WTC11 (cell line): Measurements from ENCODE around the gene PHAX. TPM values are rescaled to one million over a fixed set of nuclear protein-coding genes. Genes with fewer than 3 reads are reported as not detected.

ENCODE experiments used
- ATAC-seq: fragments of 200-7000 bp; cut with Tn5 transposase; 2 replicates; pipeline ENCODE4 v1.10.0; 2021; ENCODE audit warnings: mild to moderate bottlenecking, moderate library complexity
- CTCF ChIA-PET: fragments of 300-600 bp; sonication (Branson Sonifier 250); formaldehyde crosslinking; loops from one replicate; lab custom pipeline; 2021; ENCODE audit warnings: antibody characterized with exemption; lab: Charles Lee
- POLR2A ChIA-PET: fragments of 350-600 bp; sonication (Branson Sonifier 250); formaldehyde crosslinking; loops from one replicate; lab custom pipeline; 2021; ENCODE audit warnings: antibody characterized with exemption; lab: Charles Lee
- DNase-seq: peaks from one replicate; pipeline ENCODE4 v3.0.0; 2021; ENCODE audit warnings: low spot score
- H3K27ac Mint-ChIP-seq: 2 replicates; pipeline ENCODE4 v1.8.0; 2021; ENCODE audit warnings: mixed read lengths
- H3K27me3 Mint-ChIP-seq: 2 replicates; pipeline ENCODE4 v1.8.0; 2021; ENCODE audit warnings: low read depth, mild to moderate bottlenecking, moderate library complexity, mixed read lengths
- H3K36me3 Mint-ChIP-seq: 2 replicates; pipeline ENCODE4 v1.8.0; 2021; ENCODE audit warnings: mixed read lengths
- H3K4me1 Mint-ChIP-seq: 2 replicates; pipeline ENCODE4 v1.8.0; 2022; ENCODE audit warnings: mixed read lengths
- H3K4me3 Mint-ChIP-seq: 2 replicates; pipeline ENCODE4 v1.8.0; 2021; ENCODE audit warnings: mild to moderate bottlenecking, moderate library complexity, mixed read lengths
- H3K9me3 Mint-ChIP-seq: 2 replicates; pipeline ENCODE4 v1.8.0; 2021; ENCODE audit warnings: mixed read lengths
- E2F4 ChIP-seq: sonication (generic); formaldehyde crosslinking; IDR thresholded peaks from 2 replicates; pipeline ENCODE4 v1.8.1; 2022; ENCODE audit warnings: low read depth, mild to moderate bottlenecking, moderate library complexity, missing genetic modification reagents, borderline replicate concordance
- ESRRA ChIP-seq: sonication (generic); formaldehyde crosslinking; IDR thresholded peaks from 2 replicates; pipeline ENCODE4 v1.8.1; 2022; ENCODE audit warnings: mild to moderate bottlenecking, missing genetic modification reagents, borderline replicate concordance
- FOXP1 ChIP-seq: sonication (generic); formaldehyde crosslinking; IDR thresholded peaks from 2 replicates; pipeline ENCODE4 v1.8.0; 2022; ENCODE audit warnings: missing genetic modification reagents, mild to moderate bottlenecking, moderate library complexity, borderline replicate concordance
- HMGXB4 ChIP-seq: sonication (generic); formaldehyde crosslinking; IDR thresholded peaks from 2 replicates; pipeline ENCODE4 v1.8.1; 2023; ENCODE audit warnings: mild to moderate bottlenecking, moderate library complexity, missing genetic modification reagents
- NFYB ChIP-seq: sonication (generic); formaldehyde crosslinking; conservative IDR thresholded peaks from 2 replicates; pipeline ENCODE4 v1.8.0; 2022; ENCODE audit warnings: low read depth, missing genetic modification reagents
- NR1H2 ChIP-seq: sonication (generic); formaldehyde crosslinking; IDR thresholded peaks from 2 replicates; pipeline ENCODE4 v1.9.0; 2021; ENCODE audit warnings: mild to moderate bottlenecking, moderate library complexity, missing genetic modification reagents
- PREB ChIP-seq: sonication (generic); formaldehyde crosslinking; IDR thresholded peaks from 2 replicates; pipeline ENCODE4 v1.8.1; 2022; ENCODE audit warnings: mild to moderate bottlenecking, missing genetic modification reagents, moderate library complexity, borderline replicate concordance
- RELA ChIP-seq: sonication (generic); formaldehyde crosslinking; IDR thresholded peaks from 2 replicates; pipeline ENCODE4 v1.8.1; 2022; ENCODE audit warnings: missing genetic modification reagents, mild to moderate bottlenecking, borderline replicate concordance
- SMAD4 ChIP-seq: sonication (generic); formaldehyde crosslinking; IDR thresholded peaks from 2 replicates; pipeline ENCODE4 v1.8.0; 2022; ENCODE audit warnings: mild to moderate bottlenecking, missing genetic modification reagents
- STAT6 ChIP-seq: sonication (generic); formaldehyde crosslinking; conservative IDR thresholded peaks from 2 replicates; pipeline ENCODE4 v1.8.1; 2023; ENCODE audit warnings: mild to moderate bottlenecking, low read depth, missing genetic modification reagents, moderate library complexity
- TEAD1 ChIP-seq: sonication (generic); formaldehyde crosslinking; IDR thresholded peaks from 2 replicates; pipeline ENCODE4 v1.8.0; 2022; ENCODE audit warnings: mild to moderate bottlenecking, missing genetic modification reagents
- ZNF219 ChIP-seq: sonication (generic); formaldehyde crosslinking; IDR thresholded peaks from 2 replicates; pipeline ENCODE4 v1.8.0; 2023; ENCODE audit warnings: missing genetic modification reagents, mild to moderate bottlenecking, borderline replicate concordance
- ZNF416 ChIP-seq: fragments of 250-450 bp; sonication (Bioruptor Pico); IDR thresholded peaks from 2 replicates; pipeline ENCODE4 v1.9.0; 2021; ENCODE audit warnings: mild to moderate bottlenecking, inconsistent platforms
- ZNF532 ChIP-seq: fragments of 250-450 bp; sonication (Bioruptor Pico); IDR thresholded peaks from 2 replicates; pipeline ENCODE4 v1.9.0; 2021; ENCODE audit warnings: mild to moderate bottlenecking, borderline replicate concordance
- ZSCAN18 ChIP-seq: fragments of 250-450 bp; sonication (Bioruptor Pico); IDR thresholded peaks from 2 replicates; pipeline ENCODE4 v2.1.2; 2022; ENCODE audit warnings: mild to moderate bottlenecking, moderate library complexity
- total RNA-seq: library from RNA; stranded (reverse); gene quantifications from 3 replicates; pipeline ENCODE4 v1.2.3, GENCODE V29; 2021

PHAX gene
- total RNA-seq, 1 experiment from 2014 or later = 58.2 TPM

GRCh38 chr5:126568206-126568755 is 32.5 kb upstream of the PHAX start:
- CTCF ChIA-PET = interaction anchor here (0.6 kb wide), 1 partner anchor 27 kb away, joined by 4 read pairs; the partner anchor contains the start of gene ALDH7A1
- Mint-ChIP-seq H3K9me3 (no peaks in the 10 kb centered on the region), H3K27me3 (no peaks in the 10 kb centered on the region), H3K36me3 (peaks cover 61% of the 10 kb centered on the region), H3K4me3 (peak overlapping the region; percentile 5), H3K4me1 (peaks cover 42% of the 10 kb centered on the region), H3K27ac (peak overlapping the region; percentile 96)
- peak; percentile 84 for ATAC-seq
- POLR2A ChIA-PET = no interaction called here
- DNase-seq = no peak
- no peak for TF ChIP-seq ESRRA
- no peak for TF ChIP-seq STAT6
- no peak for TF ChIP-seq TEAD1 (CRISPR knock-in tag)
- TF ChIP-seq FOXP1 = no peak
- TF ChIP-seq ZSCAN18 (CRISPR knock-in tag) = no peak

- POLR2A ChIA-PET = interaction anchor here (0.6 kb wide), 1 partner anchor 19 kb away, joined by 4 read pairs; no protein-coding TSS in a partner anchor
- Mint-ChIP-seq H3K27ac (peak overlapping the region; percentile 27; the same call in 1 of the 2 replicates), H3K9me3 (no peaks in the 10 kb centered on the region), H3K36me3 (peaks cover 64% of the 10 kb centered on the region)
- TF ChIP-seq HMGXB4 (CRISPR knock-in tag) (no peak), ZNF416 (CRISPR knock-in tag) (no peak), ZNF219 (CRISPR knock-in tag) (no peak), SMAD4 (CRISPR knock-in tag) (no peak), PREB (no peak), RELA (CRISPR knock-in tag) (no peak), E2F4 (CRISPR knock-in tag) (no peak)
- TF ChIP-seq, all 79 proteins: peak for 0
- CTCF ChIA-PET = no interaction called here
- no peaks in the 10 kb centered on the region for H3K4me1 Mint-ChIP-seq
- ATAC-seq = no peak
- no peaks in the 10 kb centered on the region for H3K27me3 Mint-ChIP-seq
- DNase-seq = no peak
- no peak overlapping the region for H3K4me3 Mint-ChIP-seq
Observed at GRCh38 chr5:126575644-126576043, 25.1 kb upstream of the PHAX start.

GRCh38 chr5:126576974-126577373 is 23.8 kb upstream of the PHAX start:
- ChIA-PET POLR2A (no interaction called here), CTCF (interaction anchor here (0.6 kb wide), 1 partner anchor 26 kb away, joined by 6 read pairs; no protein-coding TSS in a partner anchor)
- peaks cover 71% of the 10 kb centered on the region for H3K36me3 Mint-ChIP-seq
- no peak overlapping the region for H3K4me3 Mint-ChIP-seq
- no peaks in the 10 kb centered on the region for H3K9me3 Mint-ChIP-seq
- H3K4me1 Mint-ChIP-seq = no peaks in the 10 kb centered on the region
- no peak for DNase-seq
- H3K27me3 Mint-ChIP-seq = no peaks in the 10 kb centered on the region
- H3K27ac Mint-ChIP-seq = no peak overlapping the region
- no peak for ATAC-seq
- TF ChIP-seq ZNF532 (CRISPR knock-in tag) (no peak), RELA (CRISPR knock-in tag) (no peak), NR1H2 (no peak), NFYB (CRISPR knock-in tag) (no peak)
